GM19238 (cell line): ENCODE results near the gene ADI1.

Experiments used
- DNase-seq: peaks from one replicate; pipeline ENCODE4 v3.0.0; 2011; ENCODE audit warnings: low spot score; ENCODE audit not compliant: insufficient read length

Gene ADI1, protein sequence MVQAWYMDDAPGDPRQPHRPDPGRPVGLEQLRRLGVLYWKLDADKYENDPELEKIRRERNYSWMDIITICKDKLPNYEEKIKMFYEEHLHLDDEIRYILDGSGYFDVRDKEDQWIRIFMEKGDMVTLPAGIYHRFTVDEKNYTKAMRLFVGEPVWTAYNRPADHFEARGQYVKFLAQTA

DNA sequence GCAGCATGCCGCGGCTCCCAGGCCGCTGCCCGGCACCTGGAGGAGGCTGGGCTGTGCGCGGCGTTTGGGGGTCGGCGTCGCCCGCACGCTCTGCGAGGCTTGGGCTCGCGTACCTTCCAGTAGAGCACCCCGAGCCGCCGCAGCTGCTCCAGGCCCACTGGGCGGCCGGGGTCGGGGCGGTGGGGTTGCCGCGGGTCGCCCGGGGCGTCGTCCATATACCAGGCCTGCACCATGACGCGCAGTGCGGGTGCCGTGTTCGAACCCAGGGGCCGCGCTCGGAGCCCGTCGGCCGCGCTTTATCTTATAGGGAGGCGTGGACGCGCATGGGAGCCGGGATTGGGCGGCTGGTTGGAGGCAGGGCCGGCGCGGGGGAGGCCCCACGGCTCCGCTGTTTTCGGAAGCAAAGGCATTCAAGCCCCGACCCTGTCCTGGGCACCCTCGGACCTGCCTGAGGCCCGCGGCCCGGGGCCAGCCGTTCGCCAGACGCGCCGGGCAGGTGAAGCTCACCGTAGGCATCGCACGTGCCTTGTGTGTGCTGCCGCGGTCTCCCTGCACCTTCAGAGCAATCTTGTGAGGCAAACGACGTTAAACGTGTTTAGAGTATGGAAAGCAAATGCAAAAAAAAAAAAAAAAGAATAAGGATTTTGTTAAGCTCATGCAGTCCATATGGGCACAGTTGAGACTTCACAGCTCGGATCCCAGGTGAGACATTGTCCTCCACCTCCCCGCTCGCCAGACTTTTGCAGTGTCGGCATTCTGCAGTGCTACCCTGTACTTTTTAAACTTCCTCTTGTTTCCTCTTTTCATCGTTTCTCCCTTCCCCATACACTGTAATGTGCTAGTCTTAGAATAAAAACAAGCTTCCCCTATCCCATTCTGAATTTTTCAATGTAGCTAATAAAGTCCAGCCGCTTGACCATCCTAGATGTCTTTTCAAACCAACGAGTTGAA, at the start of gene ADI1:
TSS of gene ADI1 (minus strand) at position 277 of the 951 bp plus-strand sequence. CDS start at position 233, 44 bp downstream.
- peak; percentile 73 for DNase-seq

DNA sequence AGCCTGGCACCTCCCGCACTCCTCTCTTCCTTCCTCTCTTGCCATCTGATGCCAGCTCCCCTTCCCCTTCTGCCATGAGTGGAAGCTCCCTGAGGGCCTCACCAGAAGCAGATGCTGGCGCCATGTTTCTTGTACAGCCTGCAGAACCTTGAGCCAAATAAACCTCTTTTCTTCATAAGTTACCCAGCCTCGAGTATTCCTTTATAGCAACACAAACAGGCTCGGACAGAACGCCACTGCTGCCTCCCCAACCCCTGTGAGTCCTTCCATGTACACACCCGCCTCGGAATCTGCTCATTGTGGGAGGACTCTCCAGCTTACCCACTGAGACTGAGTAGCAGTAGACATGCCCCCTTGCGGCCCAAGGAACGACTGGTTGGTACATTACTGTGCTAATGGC, 47.5 kb upstream of the ADI1 start:
- DNase-seq: no peak

DNA sequence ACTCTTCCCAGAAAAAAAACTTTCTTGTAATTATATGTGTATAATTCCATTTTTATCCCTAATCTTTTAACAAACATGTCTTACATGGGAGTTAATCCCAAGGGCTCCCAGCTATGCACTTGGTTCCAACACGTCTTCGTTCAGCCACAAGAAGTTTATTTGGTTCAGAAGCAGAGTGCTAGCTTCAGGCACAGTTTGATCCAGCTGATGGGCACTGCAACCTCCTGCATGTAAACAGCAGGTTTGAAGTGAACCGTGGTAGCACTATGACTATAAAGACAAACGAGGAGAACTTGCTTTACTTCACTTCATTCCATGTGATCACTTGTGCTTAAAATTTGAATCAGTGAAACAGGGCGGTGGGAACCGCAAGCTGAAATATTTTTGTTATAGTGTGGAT, 45.8 kb upstream of the ADI1 start:
- no peak for DNase-seq

DNA sequence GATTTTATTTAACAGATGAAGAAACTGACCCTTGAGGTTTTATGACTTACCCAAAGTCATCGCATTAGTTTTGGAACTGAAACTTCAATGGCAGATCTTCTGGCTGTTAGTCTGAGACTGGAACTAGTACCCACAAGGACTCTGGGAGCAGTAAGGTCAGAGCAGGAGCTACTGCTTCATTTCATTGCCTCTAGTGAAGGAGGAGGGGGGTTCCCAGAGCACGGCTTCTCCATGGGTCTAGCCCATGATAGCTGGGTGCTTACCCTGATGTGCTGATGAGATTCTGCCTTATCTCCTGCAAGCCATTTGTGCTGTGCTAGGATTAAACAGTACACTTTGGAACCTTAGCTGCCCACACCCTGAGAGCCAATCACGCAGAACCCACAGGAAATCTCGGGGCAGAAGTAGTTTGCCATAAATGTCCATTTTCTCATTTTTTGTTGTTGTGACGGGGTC, 44.2 kb upstream of the ADI1 start:
- peak; percentile 30 for DNase-seq

DNA sequence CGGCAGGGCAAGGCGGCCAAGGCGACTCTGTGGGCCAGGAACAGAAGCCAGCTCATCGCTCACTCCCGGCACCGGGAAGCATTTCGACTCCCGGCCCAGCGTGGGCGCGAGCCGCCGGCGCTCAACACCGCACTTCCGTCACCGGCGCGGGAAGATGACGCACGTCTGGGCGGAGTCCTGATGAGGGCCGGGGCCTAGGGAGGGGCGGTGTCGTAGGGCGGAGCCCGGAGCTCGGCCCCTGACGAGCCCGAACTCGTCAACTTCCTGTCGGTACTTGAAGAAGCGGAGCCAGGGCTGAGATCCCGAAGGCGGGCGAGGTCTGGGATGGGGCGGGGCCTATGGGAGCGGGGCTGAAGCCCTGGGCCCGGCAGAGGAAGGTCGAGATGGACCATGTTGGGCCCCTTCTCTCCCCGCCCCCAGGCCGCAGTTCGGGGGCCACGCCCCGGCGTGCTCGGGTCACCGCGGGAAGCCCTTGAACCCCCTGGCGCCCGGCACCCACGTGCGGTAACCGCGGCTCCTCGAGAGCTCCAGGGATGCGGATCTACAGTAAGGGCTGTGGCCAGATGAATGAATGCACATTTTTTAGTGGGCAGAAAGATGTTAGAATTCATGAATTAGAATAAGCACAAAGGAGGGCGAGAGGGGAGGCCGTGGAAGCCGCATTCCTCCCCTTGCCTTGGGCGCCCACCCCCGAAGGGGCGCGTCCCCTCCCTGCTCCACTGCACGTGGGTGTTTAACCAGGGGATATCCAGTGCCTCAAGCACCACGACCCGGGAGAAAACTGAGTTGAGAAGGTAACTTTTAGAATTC, 39.1 kb upstream of the ADI1 start, which contains the start of gene RNASEH1:
TSS of gene RNASEH1 (minus strand) at position 129 of the 810 bp plus-strand sequence. CDS start at position 56, 73 bp downstream.
- DNase-seq: peak; percentile 97

DNA sequence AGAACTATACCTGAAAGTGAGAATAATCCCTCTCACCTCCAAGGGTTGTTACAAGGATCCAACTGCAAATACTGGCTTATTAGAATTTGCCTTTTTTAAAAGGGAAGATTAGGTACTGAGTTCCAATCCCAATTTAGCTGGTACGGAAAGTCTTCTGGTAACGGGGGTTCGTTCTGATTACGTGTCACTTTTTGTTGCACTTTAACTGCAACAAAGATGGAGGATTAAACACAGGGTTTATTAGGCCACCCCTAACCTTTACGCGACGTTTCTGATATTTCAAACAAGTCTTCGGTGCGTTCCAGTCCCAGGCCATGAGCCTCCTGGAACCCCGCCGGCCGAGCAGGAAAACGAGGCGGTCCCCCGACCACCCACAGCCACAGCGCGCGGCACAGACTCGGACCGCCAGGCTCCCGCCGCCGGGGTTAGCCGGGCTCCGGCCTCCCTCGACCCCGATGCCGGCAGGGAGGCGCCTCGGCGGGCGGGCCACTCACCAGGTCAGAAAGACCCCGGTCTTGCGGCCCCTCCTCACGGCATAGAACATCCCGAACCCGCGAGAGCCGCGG, 38.4 kb upstream of the ADI1 start:
- no peak for DNase-seq

DNA sequence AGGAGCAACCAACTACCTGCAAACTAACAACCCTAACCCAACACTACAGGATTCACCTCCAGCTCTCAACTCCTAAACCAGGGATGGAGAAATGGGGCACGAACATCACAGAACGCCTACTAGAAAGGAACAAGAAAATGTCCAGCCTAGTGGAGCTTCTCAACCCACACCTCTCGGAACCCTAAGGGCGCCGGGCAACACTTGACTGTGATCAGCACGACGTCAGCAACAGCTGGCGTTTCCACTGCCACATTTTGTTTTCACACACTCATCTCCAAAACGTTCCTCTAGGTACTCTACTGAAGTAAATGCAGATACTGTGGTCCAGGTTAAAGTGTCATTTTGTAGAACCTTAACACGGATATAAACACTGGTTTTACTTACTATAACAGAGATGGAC, 34.6 kb upstream of the ADI1 start:
- no peak for DNase-seq

DNA sequence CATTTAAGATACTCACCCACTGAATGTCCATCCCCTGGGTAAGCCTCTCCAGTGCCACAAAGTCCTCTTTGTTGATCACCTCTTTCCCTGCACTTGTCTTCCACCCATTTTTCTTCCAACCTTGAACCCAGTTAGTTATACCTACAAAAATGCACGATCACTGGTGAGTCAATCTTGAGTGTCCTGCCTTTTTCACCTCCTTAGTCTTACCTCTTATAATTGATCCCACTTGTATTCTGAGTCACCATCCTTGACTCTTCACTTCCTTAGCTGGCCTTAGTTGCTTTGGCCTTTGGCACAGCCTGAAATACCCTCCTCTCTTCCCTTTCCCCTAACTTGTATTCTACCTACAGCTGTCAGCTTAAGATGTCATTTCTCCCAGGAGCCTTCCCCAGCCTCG, 28.6 kb upstream of the ADI1 start:
- DNase-seq: no peak

DNA sequence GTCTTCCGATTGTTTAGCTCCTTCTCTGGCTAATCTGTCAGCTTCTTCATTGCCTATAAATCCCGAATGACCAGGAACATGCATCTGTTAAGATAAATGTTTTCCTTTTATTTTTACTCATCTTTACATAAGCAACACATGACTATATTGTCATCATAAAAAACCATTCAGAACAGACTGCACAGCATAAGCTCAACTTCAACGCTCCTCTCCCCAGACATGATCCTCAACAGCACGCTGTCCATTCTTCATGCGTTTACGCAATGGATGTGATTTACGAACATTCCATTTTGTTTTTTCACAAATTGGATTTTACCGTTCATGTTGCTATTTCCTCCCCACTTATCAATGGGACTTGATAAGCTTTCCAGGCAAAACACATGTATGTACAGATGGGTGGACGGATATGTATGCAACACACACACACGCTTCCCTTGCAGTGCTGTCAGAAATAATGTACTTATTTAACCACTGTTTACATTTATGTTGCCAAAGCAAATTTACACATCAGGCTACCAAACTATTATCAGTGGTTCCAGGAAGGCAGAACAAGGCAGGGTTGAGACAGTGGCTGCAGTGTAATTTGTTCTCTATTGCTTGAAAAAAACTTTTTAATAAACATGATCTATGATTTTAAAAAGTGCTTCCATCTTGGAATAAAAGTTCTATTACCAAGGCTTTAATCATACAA, 26.6 kb upstream of the ADI1 start:
- no peak for DNase-seq

DNA sequence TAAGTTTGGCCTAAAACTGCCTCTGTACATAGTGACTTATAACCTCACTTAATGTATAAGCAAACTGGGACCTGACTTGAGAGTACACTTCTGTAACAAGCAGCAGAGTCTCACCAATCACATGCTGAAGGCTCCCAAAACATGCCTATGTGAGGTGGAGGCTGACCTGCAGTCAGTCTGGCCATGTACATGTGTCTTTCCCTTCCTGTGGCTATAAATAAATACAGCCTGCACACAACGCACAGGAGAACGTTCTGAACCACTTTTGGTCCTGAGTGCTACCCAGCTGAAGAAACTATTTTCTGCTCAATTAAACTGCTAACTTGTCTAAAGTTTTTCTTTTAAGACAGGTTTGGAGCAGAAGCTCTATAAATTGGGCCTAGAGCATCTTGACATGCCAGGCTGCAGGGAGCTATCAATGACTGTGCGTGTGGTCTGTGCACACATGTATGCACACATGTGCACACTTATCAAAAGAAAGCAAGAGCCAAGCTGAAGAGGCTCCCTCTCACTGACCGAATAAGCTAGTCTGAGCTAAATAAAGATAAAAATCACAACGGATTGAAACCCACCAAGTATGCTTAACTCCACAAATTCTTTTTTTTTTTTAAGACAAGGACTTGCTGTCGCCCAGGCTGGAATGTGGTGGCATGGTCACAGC, 23.8 kb upstream of the ADI1 start:
- DNase-seq: no peak

DNA sequence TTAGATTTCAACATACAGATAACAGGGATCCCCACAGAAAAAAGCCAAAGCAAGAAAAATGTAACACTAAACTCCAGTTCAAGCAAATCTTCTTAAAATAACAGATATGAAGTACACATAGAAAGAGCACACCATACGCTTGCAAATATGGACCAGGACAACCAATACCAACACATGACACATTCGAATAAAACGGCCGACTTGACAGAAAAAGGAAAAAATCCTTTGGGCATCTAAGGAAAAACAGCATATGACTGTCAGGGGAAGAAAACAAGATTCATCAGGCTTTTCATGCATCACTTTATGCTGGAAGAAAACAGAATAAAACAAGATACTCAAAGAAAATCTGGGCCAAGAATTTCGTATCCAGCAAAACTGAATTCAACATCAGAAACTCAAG, 22.8 kb upstream of the ADI1 start:
- DNase-seq: no peak

DNA sequence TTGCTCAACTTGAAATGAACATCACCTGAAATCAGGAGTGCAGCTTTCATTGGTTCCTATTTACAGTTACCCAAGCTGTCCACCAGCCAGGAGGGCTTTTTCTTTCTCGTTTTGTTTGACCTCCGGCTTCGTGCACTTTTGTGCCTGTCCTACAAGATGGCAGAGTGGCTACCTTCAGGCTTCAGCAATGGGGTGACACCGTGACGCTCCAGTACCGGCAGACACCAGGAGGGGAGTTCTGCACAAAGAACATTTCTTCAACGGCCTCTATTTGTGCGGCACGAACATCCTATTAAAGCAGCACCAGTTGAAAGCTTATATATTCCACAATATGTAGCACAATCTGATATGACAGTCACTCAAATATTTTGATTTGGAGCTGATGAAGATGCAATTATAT, 20.5 kb upstream of the ADI1 start:
- no peak for DNase-seq

DNA sequence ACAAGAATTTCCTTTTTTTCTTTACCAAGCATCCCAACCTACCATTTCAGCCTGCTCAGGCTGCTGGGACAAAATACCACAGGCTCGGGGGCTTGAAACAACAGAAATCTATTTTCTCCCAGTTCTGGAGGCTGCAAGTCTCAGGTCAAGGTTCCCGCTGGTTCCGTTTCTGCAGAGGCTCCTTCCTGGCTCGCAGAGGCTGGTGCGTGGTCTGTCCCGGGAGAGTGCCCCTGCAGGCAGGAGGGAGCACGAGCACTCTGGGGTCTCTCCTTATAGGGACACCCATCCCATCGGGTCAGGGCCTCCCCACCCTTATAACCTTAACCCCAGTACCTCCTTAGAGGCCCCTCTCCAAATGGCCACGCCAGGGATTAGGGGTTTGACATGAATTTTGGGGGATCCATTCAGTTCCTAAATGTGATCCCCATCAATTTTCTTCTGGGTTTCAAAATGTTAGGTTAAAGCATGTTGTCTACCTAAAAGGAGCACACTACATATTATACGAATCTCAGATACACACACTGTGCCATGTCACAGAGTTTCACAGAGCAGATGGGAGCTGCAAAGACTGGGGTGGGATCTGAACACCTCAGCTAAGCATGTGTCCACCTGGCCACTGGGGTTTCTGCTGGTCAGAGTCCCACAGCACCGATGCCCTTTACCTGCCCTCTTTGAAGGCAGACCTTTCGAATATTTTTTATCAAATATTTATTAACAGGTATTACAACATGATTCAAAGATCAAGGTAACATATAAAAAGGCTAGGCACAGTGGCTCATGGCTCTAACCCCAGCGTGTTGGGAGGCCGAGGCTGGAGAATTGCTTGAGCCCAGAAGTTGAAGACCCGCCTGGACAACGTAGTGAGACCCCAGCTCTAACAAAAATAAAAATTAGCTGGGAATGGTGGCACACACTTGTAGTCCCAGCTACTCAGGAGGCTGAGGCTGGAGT, 17.6 kb upstream of the ADI1 start:
- DNase-seq: no peak

DNA sequence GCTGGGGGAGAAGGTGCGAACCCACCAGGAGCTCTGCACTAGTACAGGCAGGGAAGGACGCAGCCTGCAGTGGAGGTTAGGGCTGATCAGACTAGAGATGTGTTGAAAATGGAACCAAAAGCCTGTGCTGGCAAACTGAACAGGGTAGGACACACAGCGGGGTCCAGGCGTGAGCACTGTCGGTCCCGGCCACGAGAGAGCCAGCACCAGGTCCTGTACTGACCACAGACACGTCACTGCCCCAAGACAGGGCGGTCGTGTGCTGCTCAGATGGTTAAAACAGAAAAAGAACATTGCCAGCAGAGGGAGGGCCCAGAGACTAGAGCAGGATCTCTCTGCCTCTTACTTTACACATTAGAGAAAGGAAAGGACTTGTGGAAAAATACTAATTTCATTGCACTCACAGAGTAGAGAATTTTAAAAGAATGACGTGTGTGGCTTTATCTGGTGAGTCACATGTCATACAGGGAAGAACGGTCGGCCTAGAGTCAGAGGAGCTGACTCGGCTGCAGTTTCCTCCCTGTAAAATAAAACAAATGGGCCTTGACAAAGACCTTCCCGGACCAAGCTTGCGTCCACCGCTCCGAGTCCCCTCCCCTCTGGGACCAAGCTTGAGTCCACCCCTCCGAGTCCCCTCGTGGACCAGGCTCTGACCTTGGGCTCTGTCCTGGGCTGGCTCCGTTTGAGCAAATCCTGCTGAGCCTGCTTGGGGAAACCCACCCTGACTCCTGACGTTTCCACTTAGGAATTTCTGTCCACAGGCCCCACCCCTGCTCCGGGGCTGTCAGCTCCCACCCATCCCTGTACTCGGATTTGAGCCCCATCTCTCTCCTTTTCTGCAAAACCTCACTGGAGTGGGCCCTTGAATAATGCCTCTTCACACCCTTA, 16.7 kb upstream of the ADI1 start:
- DNase-seq: no peak

DNA sequence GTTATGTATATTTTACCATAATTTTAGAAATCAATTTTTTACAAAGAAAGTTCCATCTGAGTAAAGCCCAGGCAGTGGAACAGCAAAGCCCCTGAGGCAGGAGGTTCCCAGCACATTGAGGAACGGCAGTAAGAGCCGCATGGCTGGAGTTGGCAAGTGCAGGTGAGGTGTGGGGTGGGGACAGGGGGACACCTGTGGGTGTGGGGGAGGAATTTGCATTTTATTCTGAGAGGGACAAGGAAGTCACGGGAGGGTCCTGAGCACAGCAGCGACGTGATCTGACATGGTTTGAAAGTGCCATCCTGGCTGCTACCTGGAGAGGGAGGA, 16.1 kb upstream of the ADI1 start:
- no peak for DNase-seq

DNA sequence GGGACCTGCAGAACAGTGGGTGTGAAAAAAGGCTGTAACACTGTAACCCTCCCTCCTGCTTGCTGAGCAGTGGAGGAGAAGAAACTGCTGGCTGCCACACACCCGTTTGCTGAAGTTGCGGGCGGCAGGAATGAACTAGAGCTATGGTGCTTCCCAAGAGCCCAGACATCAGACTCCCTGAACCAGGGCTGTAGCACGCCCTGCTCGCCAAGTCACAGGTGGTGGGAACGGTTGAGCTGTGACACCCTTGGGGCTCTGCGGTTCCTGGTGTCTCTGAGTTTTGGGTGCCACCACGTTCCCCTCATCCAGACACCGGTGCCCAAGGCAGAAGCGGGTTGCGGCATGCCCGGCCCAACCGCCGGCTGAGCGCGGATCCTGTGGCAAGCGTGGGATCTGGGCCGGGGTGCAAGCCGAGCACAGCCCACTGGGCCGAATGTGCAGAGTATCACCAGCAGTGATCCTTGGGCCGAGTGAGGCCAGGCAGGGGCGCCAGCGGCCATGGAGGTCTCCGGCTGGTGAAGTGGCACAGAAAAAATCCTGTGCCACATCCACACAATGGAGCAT, 15.0 kb upstream of the ADI1 start:
- no peak for DNase-seq

DNA sequence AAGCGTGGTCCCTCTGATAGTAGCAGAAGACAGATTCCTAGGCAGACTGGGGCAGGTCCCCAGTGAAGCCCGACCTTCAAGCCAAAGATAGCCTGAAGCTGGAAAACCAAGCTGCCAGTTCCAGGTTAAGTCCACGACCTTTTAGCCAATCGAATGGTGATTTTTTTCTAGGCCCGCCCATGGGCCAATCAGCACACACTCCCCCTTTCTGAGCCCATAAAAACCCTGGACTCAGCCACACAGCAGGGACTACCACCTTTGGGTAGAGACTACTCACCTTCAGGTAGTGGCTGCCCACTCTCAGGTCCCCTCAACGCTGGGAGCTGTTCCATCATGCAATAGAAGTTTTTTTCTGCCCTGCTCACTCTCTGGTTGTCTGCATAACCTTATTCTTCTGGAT, 14.5 kb upstream of the ADI1 start:
- DNase-seq: no peak

DNA sequence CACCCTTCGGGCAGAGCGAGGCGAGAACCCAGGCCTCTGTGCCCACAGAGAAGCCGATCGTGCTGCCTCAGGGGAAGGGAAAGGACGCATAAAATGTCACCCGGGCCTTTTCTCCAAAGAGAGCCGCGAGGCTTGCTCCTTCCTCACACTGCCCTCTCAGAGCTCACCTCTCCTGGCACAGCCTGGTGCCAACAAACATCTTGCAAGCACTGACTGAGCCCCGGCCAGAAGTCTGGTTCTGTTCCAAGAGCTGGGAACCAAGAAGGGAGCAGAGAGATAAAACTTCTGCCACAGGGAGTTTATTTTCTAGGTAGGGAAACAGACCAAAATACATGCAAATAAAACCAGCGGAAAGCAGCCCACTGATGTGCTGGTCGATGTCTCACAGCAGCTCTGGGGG, 13.6 kb upstream of the ADI1 start:
- no peak for DNase-seq
